ENCODE measurements around the gene NCAPG2. TPM values are rescaled to one million over a fixed set of nuclear protein-coding genes. Genes with fewer than 3 reads are reported as not detected.

Gene NCAPG2, protein sequence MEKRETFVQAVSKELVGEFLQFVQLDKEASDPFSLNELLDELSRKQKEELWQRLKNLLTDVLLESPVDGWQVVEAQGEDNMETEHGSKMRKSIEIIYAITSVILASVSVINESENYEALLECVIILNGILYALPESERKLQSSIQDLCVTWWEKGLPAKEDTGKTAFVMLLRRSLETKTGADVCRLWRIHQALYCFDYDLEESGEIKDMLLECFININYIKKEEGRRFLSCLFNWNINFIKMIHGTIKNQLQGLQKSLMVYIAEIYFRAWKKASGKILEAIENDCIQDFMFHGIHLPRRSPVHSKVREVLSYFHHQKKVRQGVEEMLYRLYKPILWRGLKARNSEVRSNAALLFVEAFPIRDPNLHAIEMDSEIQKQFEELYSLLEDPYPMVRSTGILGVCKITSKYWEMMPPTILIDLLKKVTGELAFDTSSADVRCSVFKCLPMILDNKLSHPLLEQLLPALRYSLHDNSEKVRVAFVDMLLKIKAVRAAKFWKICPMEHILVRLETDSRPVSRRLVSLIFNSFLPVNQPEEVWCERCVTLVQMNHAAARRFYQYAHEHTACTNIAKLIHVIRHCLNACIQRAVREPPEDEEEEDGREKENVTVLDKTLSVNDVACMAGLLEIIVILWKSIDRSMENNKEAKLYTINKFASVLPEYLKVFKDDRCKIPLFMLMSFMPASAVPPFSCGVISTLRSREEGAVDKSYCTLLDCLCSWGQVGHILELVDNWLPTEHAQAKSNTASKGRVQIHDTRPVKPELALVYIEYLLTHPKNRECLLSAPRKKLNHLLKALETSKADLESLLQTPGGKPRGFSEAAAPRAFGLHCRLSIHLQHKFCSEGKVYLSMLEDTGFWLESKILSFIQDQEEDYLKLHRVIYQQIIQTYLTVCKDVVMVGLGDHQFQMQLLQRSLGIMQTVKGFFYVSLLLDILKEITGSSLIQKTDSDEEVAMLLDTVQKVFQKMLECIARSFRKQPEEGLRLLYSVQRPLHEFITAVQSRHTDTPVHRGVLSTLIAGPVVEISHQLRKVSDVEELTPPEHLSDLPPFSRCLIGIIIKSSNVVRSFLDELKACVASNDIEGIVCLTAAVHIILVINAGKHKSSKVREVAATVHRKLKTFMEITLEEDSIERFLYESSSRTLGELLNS
- polyA plus RNA-seq (ENCODE audit: low read depth in 6 of 6): 1 to 10 TPM; 2.1 to 6.5 (median 4.0) TPM

DNA sequence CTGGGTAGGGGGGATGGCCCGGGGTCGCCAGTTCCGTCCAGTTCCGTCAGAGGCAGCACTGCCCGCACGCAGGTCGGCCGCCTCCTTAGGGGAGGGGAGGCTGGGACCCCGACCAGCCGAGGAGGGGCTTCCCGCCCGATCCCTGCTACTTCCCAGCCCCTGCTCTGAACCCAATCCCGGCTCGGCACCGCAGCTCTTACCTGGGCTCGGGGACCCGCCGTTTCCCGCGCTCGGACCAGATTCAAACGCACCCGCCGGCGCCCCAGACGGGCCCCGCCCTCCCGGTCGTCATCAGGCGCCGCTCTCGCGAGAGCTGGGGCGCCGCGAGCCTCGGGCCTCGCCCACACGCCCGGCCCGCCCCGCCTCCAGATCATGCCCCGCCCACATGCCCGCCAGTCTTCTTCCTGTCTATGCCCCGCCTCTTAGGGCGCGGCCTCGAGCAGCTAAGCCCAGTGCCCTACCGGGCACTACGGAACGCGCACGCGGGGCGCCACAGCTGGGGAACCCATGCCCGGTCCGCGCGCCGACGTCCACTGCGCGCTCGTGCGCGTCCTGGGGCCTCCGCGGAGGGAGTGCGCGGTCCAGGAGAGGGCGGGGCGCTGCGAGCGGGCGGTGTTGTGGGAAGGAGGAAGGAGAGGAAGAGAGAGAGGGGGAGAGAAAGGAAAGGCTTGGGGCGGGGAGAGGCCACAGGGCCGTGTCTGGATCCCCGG is at the start of gene NCAPG2:
Gene NCAPG2 (minus strand): TSS at position 281 of the 710 bp plus-strand sequence. CDS start 2,905 bp downstream, outside the sequence.
- peaks cover 13 to 18% (median 15%) of the 10 kb centered on the region in 3 donors for H3K4me1 Mint-ChIP-seq

DNA sequence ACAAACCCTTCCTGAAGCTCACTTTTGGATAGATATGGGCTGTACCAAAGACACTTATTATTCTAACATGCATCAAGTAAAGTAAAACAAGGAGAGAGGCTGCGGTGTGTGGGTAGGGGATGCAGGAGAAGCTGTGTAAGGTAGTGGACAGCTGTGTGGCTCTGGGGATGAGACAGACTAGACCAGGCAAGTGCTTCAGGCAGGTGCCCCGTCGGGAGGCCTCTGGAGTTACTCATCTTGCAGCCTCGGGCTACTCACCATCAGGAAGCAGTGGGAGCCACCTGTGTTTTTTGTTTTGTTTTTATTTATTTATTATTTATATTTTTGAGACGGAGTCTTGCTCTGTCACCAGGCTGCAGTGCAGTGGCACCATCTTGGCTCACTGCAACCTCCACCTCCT is 49.3 kb upstream of the NCAPG2 start:
- Mint-ChIP-seq H3K27me3 (no peaks in the 10 kb centered on the region), H3K4me1 (no peaks in the 10 kb centered on the region), H3K27ac (no peak overlapping the region), H3K36me3 (peaks cover 17 to 29% of the 10 kb centered on the region in 2 donors), H3K4me3 (no peak overlapping the region), H3K9me3 (no peaks in the 10 kb centered on the region)
- no peak for ATAC-seq (ENCODE audit: low read depth in 2 of 2)
- no peak for DNase-seq

More for the DNA sequence above, at the start of gene NCAPG2:
- Mint-ChIP-seq H3K27ac (peak within 1 kb of the TSS; percentile 33 to 91 (median 74)), H3K9me3 (peaks cover 0 to 7% (median 0%) of the 10 kb centered on the region in 7 donors), H3K4me3 (peak within 1 kb of the TSS; percentile 85 to 99 (median 92)), H3K27me3 (no peaks in the 10 kb centered on the region), H3K36me3 (no peaks in the 10 kb centered on the region)
- DNase-seq: peak; percentile 95
- peak; percentile 94 to 95 for ATAC-seq (ENCODE audit: low read depth in 2 of 2)

DNA sequence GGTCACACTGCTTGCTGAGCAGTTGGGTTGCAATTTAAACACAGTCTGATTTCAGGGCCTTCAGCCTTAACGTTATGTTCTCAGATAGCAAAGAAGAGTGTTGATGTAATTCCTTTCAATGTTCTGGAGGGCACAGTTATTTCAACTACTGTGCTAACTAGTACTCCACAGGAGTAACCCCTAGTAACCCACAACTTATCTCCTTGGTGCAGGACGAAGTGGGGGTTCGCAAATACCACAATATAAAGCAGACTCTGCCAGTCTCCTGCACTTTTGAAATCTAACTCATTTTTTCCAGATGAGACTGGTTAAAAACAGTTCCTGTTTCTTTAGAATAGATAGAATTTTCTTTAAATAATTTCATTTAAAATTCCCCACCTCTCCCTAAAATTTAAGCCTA is 47.1 kb upstream of the NCAPG2 start:
- Mint-ChIP-seq H3K27ac (no peak overlapping the region), H3K4me1 (no peaks in the 10 kb centered on the region), H3K9me3 (no peaks in the 10 kb centered on the region), H3K27me3 (no peaks in the 10 kb centered on the region), H3K36me3 (peaks cover 15 to 21% of the 10 kb centered on the region in 2 donors), H3K4me3 (no peak overlapping the region)
- DNase-seq (no peak), ATAC-seq (ENCODE audit: low read depth in 2 of 2) (no peak)

DNA sequence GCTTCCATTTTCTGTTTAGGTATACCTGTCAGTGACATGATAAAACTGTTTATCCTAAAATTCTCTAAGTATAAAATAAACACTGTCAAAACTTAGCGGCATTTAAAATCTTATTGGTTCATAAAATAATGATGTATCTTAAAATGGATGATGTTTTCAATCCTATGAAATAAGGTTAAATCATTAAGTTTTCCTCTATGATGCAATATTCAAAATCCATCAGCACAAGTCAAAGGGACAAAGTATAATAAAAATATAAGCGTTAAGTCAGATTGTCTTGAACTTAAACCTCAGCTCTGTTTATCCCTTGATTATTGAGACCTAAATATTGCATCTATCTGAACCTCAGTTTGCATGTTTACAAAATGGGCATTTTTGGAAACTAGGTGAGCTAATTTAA is 46.6 kb upstream of the NCAPG2 start:
- peaks cover 15 to 21% of the 10 kb centered on the region in 2 donors for H3K36me3 Mint-ChIP-seq

DNA sequence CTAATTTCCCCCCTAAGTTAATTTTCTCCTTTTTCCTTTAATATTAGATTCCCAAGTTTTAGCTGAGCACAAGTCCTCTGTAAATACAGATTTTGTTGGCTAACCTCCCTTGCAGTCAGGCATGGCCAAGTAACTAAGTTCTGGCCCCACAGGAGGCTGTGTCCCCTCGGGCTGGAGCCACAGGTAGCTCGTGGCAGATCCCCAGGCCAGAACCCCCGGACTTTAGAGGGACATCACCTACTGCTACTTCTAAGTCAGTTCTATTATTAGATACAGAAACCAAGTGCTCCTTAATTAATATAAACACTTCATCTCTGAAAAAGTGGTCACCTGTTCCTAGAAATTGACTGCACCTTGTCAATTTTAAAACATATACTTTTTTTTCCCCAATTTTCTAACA is 46.1 kb upstream of the NCAPG2 start:
- Mint-ChIP-seq H3K27me3 (no peaks in the 10 kb centered on the region), H3K4me1 (no peaks in the 10 kb centered on the region), H3K27ac (peak overlapping the region in 1 of 6 donors; percentile 10), H3K4me3 (no peak overlapping the region), H3K9me3 (no peaks in the 10 kb centered on the region), H3K36me3 (peaks cover 15 to 21% of the 10 kb centered on the region in 2 donors)
- ATAC-seq (ENCODE audit: low read depth in 2 of 2) (no peak), DNase-seq (no peak)

More for the DNA sequence above, 46.6 kb upstream of the NCAPG2 start:
- ATAC-seq (ENCODE audit: low read depth in 2 of 2): no peak
- Mint-ChIP-seq H3K4me1 (no peaks in the 10 kb centered on the region), H3K27me3 (no peaks in the 10 kb centered on the region), H3K4me3 (no peak overlapping the region), H3K9me3 (no peaks in the 10 kb centered on the region), H3K27ac (no peak overlapping the region)
- DNase-seq: no peak

DNA sequence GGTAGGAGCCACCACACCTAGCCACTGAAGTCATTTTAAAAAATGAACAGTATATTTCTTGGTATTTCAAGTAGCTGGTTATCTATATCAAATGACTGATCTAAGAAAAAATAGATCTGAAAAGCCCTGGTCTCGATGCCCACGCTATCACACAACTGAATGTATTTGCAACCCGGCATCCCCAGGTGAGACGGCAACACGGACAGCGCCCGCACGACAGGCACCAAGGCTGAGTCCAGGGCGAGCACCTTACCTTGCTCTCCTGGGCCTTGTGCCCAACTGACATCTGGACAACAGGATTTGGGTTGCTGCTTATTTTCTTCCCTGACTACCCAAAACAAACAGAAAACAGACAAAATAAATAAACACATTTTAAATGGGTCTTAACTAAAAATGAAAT is 44.8 kb upstream of the NCAPG2 start:
- H3K36me3 Mint-ChIP-seq: peaks cover 7 to 10% of the 10 kb centered on the region in 2 donors
- H3K27me3 Mint-ChIP-seq: no peaks in the 10 kb centered on the region
- DNase-seq (no peak), ATAC-seq (ENCODE audit: low read depth in 2 of 2) (no peak)
- H3K27ac Mint-ChIP-seq: peak overlapping the region in 1 of 6 donors; percentile 22
- H3K9me3 Mint-ChIP-seq: no peaks in the 10 kb centered on the region
- H3K4me3 Mint-ChIP-seq: no peak overlapping the region
- H3K4me1 Mint-ChIP-seq: no peaks in the 10 kb centered on the region

DNA sequence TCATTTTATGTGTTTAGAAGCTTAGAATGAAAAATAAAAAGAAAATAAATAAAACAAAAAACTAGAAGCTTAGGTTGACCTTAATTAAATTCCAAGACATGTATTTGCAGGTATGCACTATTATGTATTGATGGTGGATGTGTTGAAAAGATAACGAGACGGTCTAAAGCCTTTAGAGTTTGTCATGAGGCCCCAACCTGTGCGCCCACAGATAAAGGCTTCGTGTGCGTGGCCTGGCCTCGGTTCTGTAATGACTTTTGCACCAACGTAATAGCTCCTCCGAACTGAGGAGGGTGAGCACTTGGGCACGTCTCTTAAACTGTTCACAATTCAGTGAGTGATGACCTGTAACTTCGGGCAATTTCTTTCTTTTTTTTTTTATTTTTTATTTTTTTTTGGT is 43.7 kb upstream of the NCAPG2 start:
- Mint-ChIP-seq H3K4me1 (no peaks in the 10 kb centered on the region), H3K4me3 (no peak overlapping the region), H3K9me3 (no peaks in the 10 kb centered on the region), H3K27me3 (no peaks in the 10 kb centered on the region), H3K27ac (no peak overlapping the region), H3K36me3 (peaks cover 7 to 10% of the 10 kb centered on the region in 2 donors)
- no peak for DNase-seq
- ATAC-seq (ENCODE audit: low read depth in 2 of 2): no peak

DNA sequence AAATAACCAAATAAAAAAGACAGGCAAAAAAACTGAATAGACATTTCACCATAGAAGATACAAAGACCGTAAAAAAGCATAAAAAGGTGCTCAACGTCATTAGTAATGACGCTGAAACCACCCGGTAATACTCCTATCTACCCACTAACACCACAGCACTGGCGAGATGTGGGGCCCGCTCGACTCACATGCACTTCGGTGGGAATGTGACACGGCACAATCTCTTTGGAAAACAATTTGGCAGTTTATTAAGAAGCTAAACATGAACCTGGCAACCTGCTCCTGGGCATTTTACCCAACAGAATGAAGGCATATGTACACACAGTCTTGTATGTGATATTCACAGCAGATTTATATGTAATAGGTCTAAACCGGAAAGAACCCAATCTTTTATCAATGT is 42.8 kb upstream of the NCAPG2 start:
- Mint-ChIP-seq H3K36me3 (peaks cover 10 to 11% of the 10 kb centered on the region in 2 donors), H3K27ac (peak overlapping the region in 1 of 6 donors; percentile 87)
- no peak for DNase-seq

DNA sequence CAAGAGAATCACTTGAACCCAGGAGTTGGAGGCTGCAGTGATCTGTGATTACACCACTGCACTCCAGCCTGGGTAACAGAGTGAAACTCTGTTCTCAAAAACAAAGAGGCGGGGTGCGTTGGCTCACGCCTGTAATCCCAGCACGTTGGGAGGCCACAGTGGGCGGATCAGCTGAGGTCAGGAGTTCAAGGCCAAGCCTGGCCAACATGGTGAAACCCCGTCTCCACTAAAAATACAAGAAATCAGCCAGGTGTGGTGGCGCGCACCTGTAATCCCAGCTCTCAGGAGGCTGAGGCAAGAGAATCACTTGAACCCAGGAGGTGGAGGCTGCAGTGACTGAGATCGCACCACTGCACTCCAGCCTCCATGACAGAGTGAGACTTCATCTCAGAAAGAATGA is 42.4 kb upstream of the NCAPG2 start:
- Mint-ChIP-seq H3K27me3 (no peaks in the 10 kb centered on the region), H3K4me3 (no peak overlapping the region), H3K27ac (no peak overlapping the region), H3K9me3 (no peaks in the 10 kb centered on the region), H3K4me1 (no peaks in the 10 kb centered on the region), H3K36me3 (peaks cover 14 to 15% of the 10 kb centered on the region in 2 donors)
- no peak for DNase-seq
- ATAC-seq (ENCODE audit: low read depth in 2 of 2): no peak

More for the DNA sequence above, 42.8 kb upstream of the NCAPG2 start:
- Mint-ChIP-seq H3K4me3 (no peak overlapping the region), H3K27me3 (no peaks in the 10 kb centered on the region), H3K4me1 (no peaks in the 10 kb centered on the region), H3K9me3 (no peaks in the 10 kb centered on the region)
- no peak for ATAC-seq (ENCODE audit: low read depth in 2 of 2)

DNA sequence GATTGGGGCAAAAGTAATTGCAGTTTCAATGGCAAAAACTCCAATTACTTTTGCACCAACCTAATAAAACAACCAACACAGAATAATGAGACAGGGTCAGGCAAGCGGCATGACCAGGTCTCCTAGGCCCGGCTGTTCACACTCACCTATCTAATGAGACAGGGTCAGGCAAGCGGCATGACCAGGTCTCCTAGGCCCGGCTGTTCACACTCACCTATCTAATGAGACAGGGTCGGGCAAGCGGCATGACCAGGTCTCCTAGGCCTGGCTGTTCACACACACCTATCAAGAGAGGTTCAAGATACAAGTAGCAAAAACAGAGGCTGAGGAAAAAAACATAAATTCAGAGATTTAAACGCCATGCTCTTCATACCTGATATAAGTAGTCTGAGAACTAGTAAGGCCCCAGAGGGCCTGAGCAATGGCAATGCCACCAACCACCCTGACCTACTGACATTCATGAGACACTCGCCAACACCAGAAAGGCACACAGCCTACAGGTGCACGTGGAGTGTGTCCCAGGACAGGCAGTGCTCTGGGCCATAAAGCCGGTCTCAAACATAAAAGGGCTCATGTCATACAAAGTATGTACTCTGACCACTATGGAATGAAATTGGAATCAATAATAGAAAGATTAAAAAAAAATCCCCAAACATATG is 40.6 kb upstream of the NCAPG2 start:
- peaks cover 21 to 24% of the 10 kb centered on the region in 2 donors for H3K36me3 Mint-ChIP-seq
- H3K27me3 Mint-ChIP-seq: no peaks in the 10 kb centered on the region
- no peak for DNase-seq
- ATAC-seq (ENCODE audit: low read depth in 2 of 2): no peak
- no peak overlapping the region for H3K4me3 Mint-ChIP-seq
- no peak overlapping the region for H3K27ac Mint-ChIP-seq
- H3K4me1 Mint-ChIP-seq: no peaks in the 10 kb centered on the region
- no peaks in the 10 kb centered on the region for H3K9me3 Mint-ChIP-seq

DNA sequence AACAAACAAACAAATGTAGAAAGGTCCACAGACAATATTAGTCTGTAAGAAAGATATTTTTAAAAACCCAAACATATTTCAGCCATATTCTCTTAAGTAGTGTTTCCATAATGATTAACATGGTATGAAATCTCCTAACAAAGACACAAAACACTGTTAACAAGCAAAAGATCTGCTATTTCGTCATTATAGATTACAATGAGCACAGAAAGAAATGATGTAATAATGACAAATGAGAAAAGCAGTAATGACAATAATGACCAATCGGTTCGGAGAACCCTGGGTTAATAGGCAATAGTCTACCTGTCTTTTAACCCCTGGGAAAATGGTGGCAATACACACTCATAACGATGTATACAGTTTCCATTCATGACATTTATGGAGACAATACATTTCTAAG is 39.5 kb upstream of the NCAPG2 start:
- DNase-seq: no peak
- Mint-ChIP-seq H3K4me3 (no peak overlapping the region), H3K27me3 (no peaks in the 10 kb centered on the region), H3K27ac (no peak overlapping the region), H3K4me1 (no peaks in the 10 kb centered on the region), H3K9me3 (no peaks in the 10 kb centered on the region), H3K36me3 (peaks cover 23 to 25% of the 10 kb centered on the region in 2 donors)
- no peak for ATAC-seq (ENCODE audit: low read depth in 2 of 2)

DNA sequence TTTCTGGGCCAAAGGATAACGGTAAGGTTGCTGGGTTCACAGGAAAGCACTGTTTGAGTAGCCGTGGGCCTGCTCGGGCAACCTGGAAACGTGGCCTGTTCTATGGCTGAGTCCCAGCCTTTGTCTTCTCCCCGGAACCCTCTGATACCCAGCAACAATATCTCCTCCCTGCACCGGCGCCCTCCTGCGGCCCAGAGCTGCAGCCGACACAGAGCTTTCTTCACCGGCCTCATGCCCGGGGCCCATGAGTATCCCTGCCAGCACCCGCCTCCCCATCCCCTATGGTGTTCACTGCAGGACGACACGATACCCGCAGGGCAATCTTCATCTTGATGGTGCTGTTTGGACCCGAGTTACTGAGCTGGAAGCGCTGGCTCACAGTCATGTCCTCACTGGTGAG is 38.6 kb upstream of the NCAPG2 start:
- no peaks in the 10 kb centered on the region for H3K9me3 Mint-ChIP-seq
- no peak for DNase-seq

More for the DNA sequence above, 38.6 kb upstream of the NCAPG2 start:
- no peaks in the 10 kb centered on the region for H3K27me3 Mint-ChIP-seq
- ATAC-seq (ENCODE audit: low read depth in 2 of 2): no peak
- no peak overlapping the region for H3K4me3 Mint-ChIP-seq
- H3K4me1 Mint-ChIP-seq: no peaks in the 10 kb centered on the region
- H3K27ac Mint-ChIP-seq: peak overlapping the region in 1 of 6 donors; percentile 51
- H3K36me3 Mint-ChIP-seq: peaks cover 23 to 29% of the 10 kb centered on the region in 2 donors

All from naive B cell (primary cell).